T-helper 2 cell treated with Interferon-gamma antibody and Interleukin-4, amounts not matched to agents 100 ng/mL and 5 ng/mL, for 36 hours (primary cell): Measurements from ENCODE around the gene NFKB1. TPM values are rescaled to one million over a fixed set of nuclear protein-coding genes. Genes with fewer than 3 reads are reported as not detected.

Experiments used
- intact Hi-C: fragments of 100-400 bp; cut with micrococcal nuclease; formaldehyde crosslinking; loops from one replicate; pipeline ENCODE4 v1.15.1; 2023
- total RNA-seq: library from RNA; stranded (reverse); gene quantifications from 2 replicates; pipeline ENCODE4 v1.2.3, GENCODE V29; 2022

Gene NFKB1
- total RNA-seq, 1 donor from 2014 or later, result 141 TPM

DNA sequence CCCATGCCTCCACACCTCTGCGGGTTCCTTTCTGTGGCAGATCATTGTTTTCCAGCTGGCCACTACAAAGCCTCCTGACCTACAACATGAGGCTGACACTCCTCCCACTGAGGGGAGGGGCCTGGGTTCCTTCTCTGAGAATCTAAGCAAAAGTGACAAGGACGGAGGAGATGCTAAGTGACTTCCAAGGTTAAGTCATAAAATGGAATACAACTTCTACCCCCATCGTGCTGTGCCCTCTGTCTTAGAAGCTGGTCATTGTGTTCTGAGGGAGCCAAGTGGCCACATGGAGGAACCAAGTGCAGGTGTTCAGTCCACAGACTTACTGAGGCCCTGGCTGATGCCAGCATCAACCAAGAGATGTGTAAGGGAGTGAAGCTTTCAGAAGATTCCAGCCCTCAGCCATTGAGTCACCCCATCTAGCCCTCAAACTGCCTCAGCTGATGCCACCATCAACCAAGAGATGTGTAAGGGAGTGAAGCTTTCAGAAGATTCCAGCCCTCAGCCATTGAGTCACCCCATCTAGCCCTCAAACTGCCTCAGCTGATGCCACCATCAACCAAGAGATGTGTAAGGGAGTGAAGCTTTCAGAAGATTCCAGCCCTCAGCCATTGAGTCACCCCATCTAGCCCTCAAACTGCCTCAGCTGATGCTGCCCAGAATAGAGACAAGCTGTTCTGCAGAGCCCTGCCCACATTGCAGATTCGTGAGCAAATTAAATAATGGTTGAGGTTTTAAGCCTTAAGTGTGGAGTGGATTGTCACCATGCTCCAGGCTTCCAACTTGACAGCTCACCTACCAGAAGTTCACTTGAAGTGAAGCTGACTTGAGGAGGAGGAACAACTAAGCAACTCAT is 118.8 kb downstream of the NFKB1 start:
- intact Hi-C loops, result loop anchor here (2.0 to 10.0 kb wide), 3 partner anchors 55 to 472 kb away; no protein-coding TSS in a partner anchor

DNA sequence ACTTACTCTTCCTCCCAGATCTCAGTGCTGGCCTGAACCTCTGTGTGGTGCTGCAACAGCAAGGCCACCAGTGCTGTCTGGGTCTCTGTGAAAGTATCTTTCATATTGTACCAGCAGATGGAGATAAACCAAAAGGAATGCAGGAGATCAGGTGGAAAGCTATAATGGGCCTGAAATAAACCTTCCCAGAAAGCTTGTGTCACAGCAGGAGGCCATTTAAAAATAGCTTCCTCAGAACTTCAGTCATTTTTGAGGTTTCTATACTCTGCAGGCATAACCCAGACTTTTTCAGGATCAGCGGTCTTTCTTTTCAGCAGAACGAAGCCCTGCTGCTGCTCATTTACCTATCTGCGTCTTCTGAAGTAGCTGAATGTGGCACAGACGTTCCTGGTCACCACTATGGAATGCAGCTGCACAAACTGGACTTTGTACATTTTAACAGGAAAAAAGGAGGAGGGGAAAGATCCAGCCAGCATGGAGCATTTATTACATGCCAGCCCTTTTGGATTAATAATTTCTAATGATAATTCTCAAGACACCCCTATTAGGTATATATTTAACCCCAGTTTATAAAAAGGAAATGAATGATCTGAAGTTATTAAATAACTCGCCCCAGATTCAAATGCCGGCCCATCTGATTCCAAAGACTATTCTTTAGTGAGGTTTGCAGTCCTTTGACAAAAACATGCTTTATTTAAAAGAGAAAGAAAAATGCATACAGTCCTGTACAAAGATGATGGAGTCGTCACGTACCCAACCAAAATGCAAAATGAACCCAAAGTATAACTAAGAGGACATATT is 119.7 kb downstream of the NFKB1 start:
- intact Hi-C loops, result loop anchor here (2.0 to 5.0 kb wide), 2 partner anchors 388 to 471 kb away; no protein-coding TSS in a partner anchor

- intact Hi-C loops, result loop anchor here (5.0 kb wide), 1 partner anchor 469 kb away; no protein-coding TSS in a partner anchor
Observed at GRCh38 chr4:102623622-102624021, 122.5 kb downstream of the NFKB1 start.

DNA sequence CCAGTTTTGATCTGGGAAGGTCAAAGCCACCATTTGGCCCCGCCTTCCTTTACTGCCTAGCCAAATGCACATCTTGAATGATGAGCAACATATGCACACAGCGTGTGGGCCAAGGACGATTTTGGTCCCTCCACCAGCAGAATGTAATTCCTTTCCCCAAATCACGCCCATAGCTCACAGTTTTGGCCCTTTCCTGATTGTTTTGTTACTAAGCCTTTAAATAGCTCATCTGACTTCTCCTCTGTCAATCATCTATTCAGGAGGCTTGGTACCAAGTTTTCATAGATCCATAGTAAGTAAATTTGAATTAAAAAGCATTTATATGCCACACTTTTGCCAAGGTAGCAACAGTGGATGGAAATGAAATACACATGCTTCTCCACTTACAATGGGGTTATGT is 123.3 kb downstream of the NFKB1 start:
- intact Hi-C loops, result loop anchor here (5.0 kb wide), 1 partner anchor 468 kb away; no protein-coding TSS in a partner anchor

DNA sequence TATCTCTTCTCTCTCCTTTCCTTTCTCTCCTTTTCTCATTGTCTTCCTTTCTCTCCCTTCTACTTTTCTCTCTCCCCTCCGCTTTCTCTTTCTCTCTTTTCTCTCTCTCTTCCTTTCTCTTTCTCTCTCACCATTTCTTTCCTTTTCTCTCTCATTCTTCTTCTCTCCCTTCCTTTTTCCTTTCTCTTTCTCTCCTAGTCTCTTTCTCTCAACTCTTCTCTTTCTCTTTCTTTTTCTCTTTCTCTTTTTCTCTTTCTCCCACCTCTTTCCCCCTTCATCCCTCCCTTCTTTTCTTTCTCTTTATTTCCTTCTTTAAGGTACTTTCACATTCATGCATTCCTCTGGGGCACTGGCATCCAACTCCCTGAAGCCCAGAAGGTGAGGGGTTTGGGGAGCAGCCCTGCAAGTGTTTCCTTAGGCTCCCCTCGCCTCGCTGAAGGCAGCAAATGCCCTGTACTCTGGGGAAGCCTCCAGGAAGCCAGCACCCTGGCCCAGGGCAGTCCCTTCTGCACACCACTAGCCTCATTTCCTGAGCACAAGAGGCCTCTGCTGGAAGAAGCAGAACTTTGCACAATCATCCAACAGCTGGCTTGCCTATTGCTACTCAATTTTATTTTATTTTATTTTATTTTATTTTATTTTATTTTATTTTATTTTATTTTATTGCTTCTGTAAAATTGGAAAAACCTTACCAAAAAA is 124.2 kb downstream of the NFKB1 start:
- intact Hi-C loops, result loop anchor here (1.0 kb wide), 6 partner anchors 9 to 280 kb away; partner anchors contain the start of gene SLC39A8

- intact Hi-C loops, result no loop called here
Observed at GRCh38 chr4:102627831-102628523, 126.8 kb downstream of the NFKB1 start.

DNA sequence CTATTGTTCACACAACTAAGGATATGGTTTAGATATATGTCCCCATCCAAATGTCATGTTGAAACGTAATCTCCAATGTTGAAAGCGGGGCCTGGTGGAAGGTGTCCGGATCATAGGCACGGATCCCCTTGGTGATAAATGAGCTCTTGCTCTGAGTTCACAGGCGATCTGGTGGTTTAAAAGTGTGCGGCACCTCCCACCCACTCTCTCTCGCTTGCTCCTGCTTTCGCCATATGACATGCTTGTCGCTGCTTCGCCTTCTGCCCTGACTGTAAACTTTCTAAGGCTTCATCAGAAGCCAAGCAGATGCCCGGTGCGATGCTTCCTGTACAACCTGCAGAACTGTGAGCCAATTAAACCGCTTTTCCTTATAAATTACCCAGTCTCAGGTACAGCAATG is 128.5 kb downstream of the NFKB1 start:
- intact Hi-C loops, result no loop called here

- intact Hi-C loops, result no loop called here
Observed at GRCh38 chr4:102631616-102632015, 130.5 kb downstream of the NFKB1 start.

DNA sequence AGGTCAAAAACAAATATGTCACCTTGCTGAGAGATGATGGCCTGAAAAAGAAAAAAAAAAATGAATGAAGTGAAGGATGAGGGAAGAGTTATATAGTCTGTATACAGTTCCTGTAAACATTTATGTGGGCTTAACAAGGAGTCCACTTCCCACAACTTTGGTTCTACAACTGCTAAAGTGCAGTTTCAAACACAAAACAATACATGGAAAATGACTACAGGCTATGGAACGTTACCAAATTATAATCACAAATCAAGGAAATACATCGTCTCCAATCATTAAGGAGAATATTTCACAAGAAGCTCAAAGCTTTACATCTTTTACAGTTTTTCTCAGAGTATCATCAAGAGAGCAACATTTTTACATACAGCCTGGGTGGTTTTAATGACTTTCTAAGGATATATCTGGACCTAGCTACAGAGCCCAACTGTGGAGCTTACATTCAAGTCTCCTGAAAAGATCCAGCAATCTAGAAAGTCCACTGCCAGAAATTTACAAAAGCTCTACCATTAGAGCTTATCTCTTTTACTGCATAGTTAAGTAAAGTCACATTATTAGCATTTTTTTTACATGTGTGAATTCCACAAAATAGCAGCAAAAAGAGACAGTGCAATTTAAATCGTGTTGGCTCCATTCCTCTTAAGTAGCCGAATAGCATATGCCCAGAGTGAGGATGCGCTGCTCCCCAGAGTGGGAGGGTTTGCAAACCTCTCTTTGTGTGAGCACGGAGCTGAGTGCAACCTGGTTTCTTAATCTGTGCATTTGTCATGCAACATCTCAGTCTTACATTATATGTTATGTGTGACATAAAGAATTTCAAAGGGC is 131.3 kb downstream of the NFKB1 start:
- intact Hi-C loops, result no loop called here

DNA sequence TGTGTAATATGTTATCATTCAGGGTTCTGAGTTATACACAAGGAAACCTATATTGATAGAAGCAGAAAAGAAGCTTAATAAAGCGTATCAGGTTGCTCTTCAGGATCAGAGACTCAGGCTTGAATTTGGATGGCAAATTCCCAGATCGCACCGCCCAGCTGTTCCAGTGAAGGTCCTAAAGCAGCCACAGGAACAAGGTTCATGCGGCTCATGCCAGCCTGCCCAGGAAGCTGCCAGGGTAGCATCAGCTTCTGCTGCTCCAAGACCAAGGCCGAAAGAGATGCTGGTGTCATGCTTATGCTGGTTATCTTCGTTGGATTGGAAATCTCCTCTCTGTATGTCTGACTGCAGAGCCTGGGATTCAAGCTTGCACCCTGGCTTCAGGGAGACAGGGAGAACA is 131.9 kb downstream of the NFKB1 start:
- intact Hi-C loops, result no loop called here

DNA sequence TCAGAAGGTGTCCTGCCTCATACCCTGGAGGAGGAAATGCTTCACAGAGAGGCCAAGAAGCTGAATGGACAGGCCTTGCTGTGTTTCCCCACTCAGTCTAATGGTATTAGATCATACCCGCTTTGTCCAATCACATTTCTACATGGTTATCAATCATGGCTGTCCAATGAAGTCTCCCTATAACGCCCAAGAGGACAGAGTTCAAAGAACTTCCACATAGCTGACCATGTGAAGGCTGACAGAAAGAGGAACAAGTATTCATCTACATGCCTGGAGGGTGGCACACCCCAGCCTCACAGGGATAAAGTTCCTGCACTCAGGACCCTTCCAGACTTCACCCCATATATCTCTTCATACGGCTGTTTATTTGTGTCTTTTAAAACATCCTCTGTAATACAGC is 136.2 kb downstream of the NFKB1 start:
- intact Hi-C loops, result no loop called here

- intact Hi-C loops, result no loop called here
Observed at GRCh38 chr4:102638621-102639020, 137.5 kb downstream of the NFKB1 start.

DNA sequence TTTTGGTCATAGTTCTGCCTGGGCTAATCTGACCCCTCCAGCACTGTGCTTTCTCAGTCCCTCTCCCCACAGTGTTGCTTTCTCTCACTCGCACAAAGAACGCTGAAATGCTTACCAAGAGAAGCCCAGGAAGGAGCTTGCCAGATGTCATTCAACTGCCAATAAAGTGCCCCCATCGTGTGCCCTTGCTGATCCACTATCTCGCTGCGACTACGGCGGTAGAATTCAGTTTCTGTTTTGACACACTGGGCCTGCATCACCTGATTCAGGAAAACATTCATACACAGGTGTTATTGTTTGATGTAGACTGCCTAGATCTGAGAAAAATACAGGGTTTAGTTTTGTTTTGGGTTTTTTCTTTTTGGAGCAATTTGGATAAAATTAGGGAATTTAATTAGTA is 138.4 kb downstream of the NFKB1 start:
- intact Hi-C loops, result no loop called here

DNA sequence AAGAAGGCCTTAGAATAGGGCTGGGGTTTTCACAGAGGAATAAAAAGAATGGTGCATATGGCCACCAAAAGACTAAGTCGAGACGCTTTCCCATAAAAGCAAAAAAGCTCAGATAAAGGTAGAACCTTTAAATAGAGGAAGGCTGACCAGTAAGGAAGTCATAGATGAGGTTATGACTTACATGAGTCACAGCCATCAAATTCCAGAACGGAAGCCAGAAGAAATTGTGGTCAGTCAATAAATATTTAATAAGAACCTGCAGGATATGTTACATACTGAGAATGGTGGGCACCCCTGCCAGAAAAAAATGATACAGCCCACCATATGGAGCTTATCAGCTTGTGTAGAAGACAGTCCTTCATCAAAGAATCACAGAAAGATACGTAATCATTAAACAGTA is 139.5 kb downstream of the NFKB1 start:
- intact Hi-C loops, result no loop called here

DNA sequence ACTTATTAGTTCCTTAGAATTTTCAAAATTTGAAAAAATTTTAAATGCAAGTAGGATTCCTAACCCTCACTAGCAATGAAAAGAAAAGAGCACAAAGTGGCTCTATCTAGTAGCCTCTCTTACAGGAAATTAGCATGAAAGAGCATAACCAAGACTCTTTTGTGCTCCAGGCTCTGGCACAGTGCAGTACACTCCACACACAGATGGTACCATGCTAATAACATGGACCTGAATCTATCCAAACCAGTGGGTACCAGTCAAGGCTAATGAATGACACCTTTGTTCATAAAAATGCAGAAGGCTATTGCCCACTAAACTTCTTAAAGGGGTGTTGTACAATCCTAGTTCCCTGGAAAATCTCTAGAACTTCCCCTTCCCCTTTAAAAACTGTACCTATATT is 140.6 kb downstream of the NFKB1 start:
- intact Hi-C loops, result no loop called here

- intact Hi-C loops, result no loop called here
Observed at GRCh38 chr4:102642631-102643298, 141.6 kb downstream of the NFKB1 start.

DNA sequence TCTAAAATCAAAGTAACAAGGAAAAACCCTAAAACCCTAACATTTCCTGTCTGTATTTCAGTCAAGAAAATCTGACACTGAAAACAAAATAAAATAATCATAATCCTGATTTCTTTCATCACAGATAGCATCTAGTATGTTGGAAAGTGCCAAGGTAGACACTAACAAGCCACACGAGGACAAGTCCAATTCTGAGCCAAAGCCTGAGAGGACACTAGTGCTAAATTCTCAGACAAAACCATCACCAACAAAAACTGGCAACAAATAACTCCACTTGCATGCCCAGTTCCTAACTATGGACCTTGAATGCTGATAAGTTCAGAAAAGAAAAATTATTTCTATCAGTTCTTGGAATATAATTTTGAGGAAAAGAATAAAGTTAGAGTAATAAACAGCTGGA is 146.0 kb downstream of the NFKB1 start:
- intact Hi-C loops, result no loop called here

DNA sequence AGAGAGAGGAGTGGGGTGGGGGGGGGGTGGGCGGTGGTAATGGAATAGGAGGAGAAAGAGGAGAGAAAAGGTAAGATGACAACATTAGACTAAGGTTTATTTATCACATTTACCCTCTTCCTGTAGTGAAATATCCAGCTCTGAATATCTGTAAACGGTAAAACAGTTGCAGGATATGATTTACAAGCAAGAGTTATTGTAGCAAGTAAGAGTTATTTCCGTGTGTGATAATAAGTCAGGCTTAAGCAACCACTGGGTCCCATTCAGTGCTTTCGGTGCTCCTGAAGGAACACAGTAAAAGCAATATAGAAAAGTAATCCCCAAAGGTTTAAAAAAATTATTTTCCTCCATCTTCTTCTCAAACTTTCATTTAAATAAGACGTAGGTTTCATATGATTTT is 156.0 kb downstream of the NFKB1 start:
- intact Hi-C loops, result no loop called here

DNA sequence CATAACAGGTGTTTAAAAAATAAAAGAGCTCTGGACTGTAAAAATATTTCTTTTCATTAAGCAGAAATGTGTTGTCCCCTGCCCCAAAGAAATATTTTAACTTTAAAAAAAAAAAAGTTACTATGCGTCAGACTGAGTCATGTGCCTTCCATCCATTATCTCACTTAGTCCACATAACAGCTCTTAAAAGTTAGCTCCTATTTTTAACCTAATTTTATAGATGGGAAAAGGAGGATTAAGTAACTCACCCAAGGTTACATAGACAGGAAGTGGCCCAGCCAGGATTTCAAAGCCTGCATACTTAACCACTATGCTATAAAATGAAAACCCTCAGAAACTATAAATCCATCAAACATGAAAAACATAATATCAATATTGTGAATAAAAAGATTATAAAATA is 161.9 kb downstream of the NFKB1 start:
- intact Hi-C loops, result no loop called here

DNA sequence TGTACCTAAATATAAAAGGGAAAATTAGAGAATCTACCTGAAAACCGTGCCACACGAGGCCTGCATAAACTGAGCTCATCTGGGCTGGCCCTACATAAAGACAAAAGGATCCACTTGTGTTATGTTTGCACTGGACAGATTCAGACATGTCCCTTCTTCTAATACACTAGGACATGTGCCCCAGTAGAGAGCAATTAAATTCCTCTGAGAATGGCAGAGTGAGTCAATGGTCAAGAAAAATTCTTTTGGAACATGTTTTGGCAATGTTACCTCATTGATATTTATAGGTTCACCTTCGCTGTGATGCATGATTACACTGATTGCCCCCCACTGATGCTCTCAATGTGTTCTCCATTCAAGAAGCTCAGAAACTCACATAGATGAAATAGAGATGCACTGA is 164.4 kb downstream of the NFKB1 start:
- intact Hi-C loops, result no loop called here
